ENCODE data around the gene SDK1.

SDK1 gene

GRCh38 chr7:3436746-3437145 is 135.7 kb downstream of the SDK1 start:
- no peaks in the 10 kb centered on the region for H4K20me1 ChIP-seq (ENCODE audit: control insufficient read depth, insufficient read depth, low read depth, low read length)
- H3K4me3 ChIP-seq (ENCODE audit: low read length) = no peak overlapping the region
- H3K27ac ChIP-seq (ENCODE audit: low read depth, low read length) = no peak overlapping the region
- H3K9me3 ChIP-seq (ENCODE audit: control insufficient read depth, insufficient read depth, low read length) = no peaks in the 10 kb centered on the region
- H3K27me3 ChIP-seq (ENCODE audit: control insufficient read depth, low read length) = 0 out of 2 replicates have a peak, but pooled peaks cover 2% of the 10 kb centered on the region
- H3K9me2 ChIP-seq (replicated peaks; ENCODE audit: control insufficient read depth, low read length) = no peaks in the 10 kb centered on the region
- H3K79me2 ChIP-seq (ENCODE audit: control insufficient read depth, low read length) = no peaks in the 10 kb centered on the region
- no peaks in the 10 kb centered on the region for H3F3A ChIP-seq (ENCODE audit: control insufficient read depth, insufficient read depth)
- H3K4me2 ChIP-seq (ENCODE audit: low read length) = no peak overlapping the region
- no peaks in the 10 kb centered on the region for H3K4me1 ChIP-seq (ENCODE audit: control insufficient read depth, low read length)
- TF ChIP-seq CTCF (IDR thresholded peaks at IDR 0.05; ENCODE audit: low read depth, low read length, poor library complexity, severe bottlenecking) (no peak), EZH2phosphoT487 (IDR thresholded peaks at IDR 0.05; ENCODE audit: borderline replicate concordance, low read length) (no peak)
- H3K36me3 ChIP-seq (ENCODE audit: control insufficient read depth, low read length) = no peaks in the 10 kb centered on the region

GRCh38 chr7:3437467-3437866 is 136.4 kb downstream of the SDK1 start:
- Histone ChIP-seq H3K4me2 (ENCODE audit: low read length) (no peak overlapping the region), H3K27me3 (ENCODE audit: control insufficient read depth, low read length) (0 out of 2 replicates have a peak, but pooled peaks cover 2% of the 10 kb centered on the region), H3K27ac (ENCODE audit: low read depth, low read length) (no peak overlapping the region), H3K36me3 (ENCODE audit: control insufficient read depth, low read length) (no peaks in the 10 kb centered on the region), H3K79me2 (ENCODE audit: control insufficient read depth, low read length) (no peaks in the 10 kb centered on the region), H3K9me3 (ENCODE audit: control insufficient read depth, insufficient read depth, low read length) (no peaks in the 10 kb centered on the region), H3K9me2 (replicated peaks; ENCODE audit: control insufficient read depth, low read length) (no peaks in the 10 kb centered on the region), H3F3A (ENCODE audit: control insufficient read depth, insufficient read depth) (no peaks in the 10 kb centered on the region), H3K4me3 (ENCODE audit: low read length) (no peak overlapping the region), H4K20me1 (ENCODE audit: control insufficient read depth, insufficient read depth, low read depth, low read length) (no peaks in the 10 kb centered on the region), H3K4me1 (ENCODE audit: control insufficient read depth, low read length) (no peaks in the 10 kb centered on the region)
- TF ChIP-seq EZH2phosphoT487 (IDR thresholded peaks at IDR 0.05; ENCODE audit: borderline replicate concordance, low read length) = no peak
- no peak for TF ChIP-seq CTCF (IDR thresholded peaks at IDR 0.05; ENCODE audit: low read depth, low read length, poor library complexity, severe bottlenecking)

GRCh38 chr7:3438352-3438751 is 137.3 kb downstream of the SDK1 start:
- H3K27me3 ChIP-seq (ENCODE audit: control insufficient read depth, low read length) = 0 out of 2 replicates have a peak, but pooled peaks cover 2% of the 10 kb centered on the region
- TF ChIP-seq CTCF (IDR thresholded peaks at IDR 0.05; ENCODE audit: low read depth, low read length, poor library complexity, severe bottlenecking) = no peak
- TF ChIP-seq EZH2phosphoT487 (IDR thresholded peaks at IDR 0.05; ENCODE audit: borderline replicate concordance, low read length) = no peak
- no peaks in the 10 kb centered on the region for H4K20me1 ChIP-seq (ENCODE audit: control insufficient read depth, insufficient read depth, low read depth, low read length)
- H3K36me3 ChIP-seq (ENCODE audit: control insufficient read depth, low read length) = no peaks in the 10 kb centered on the region
- no peak overlapping the region for H3K27ac ChIP-seq (ENCODE audit: low read depth, low read length)
- no peak overlapping the region for H3K4me2 ChIP-seq (ENCODE audit: low read length)
- H3K9me2 ChIP-seq (replicated peaks; ENCODE audit: control insufficient read depth, low read length) = no peaks in the 10 kb centered on the region
- no peaks in the 10 kb centered on the region for H3K4me1 ChIP-seq (ENCODE audit: control insufficient read depth, low read length)
- H3F3A ChIP-seq (ENCODE audit: control insufficient read depth, insufficient read depth) = no peaks in the 10 kb centered on the region
- no peak overlapping the region for H3K4me3 ChIP-seq (ENCODE audit: low read length)
- H3K79me2 ChIP-seq (ENCODE audit: control insufficient read depth, low read length) = no peaks in the 10 kb centered on the region
- H3K9me3 ChIP-seq (ENCODE audit: control insufficient read depth, insufficient read depth, low read length) = no peaks in the 10 kb centered on the region

Measured in DOHH2 (cell line).